K562 (cell line): ENCODE data around the gene MLANA. TPM values are rescaled to one million over a fixed set of nuclear protein-coding genes. Genes with fewer than 3 reads are reported as not detected.

Experiments used
- ATAC-seq: fragments of 200-7000 bp; cut with Tn5 transposase; 3 replicates; pipeline ENCODE4 v1.9.1; 2020; ENCODE audit warnings: moderate library complexity
- BruUV-seq: library from RNA; stranded (reverse); fragments of 400-500 nt; replicated peaks from 2 replicates; lab custom pipeline; 2021; lab: Mats Ljungman, UMichigan
- CTCF ChIA-PET: fragments of 300-600 bp; formaldehyde crosslinking; extraction: SDS; loops from one replicate; lab custom pipeline; 2021; ENCODE audit warnings: low intra/inter-chr PET ratio; lab: Yijun Ruan, JAX
- POLR2A ChIA-PET: fragments of 300-600, 350-650 bp; sonication (Branson Sonifier 250); formaldehyde crosslinking; extraction: SDS; loops from one replicate; lab custom pipeline; 2021; ENCODE audit warnings: antibody characterized with exemption, inconsistent platforms; lab: Yijun Ruan, JAX
- DNase-seq, 4 experiments: peaks; one replicate each; pipeline versions ENCODE4 v3.0.0 to v3.0.0-alpha.2; 2011 to 2018; ENCODE audit warnings: low spot score in 3 of 4, mixed read lengths in 3 of 4; ENCODE audit errors: extremely low read depth in 1 of 4
- FAIRE-seq: peaks from 2 replicates; lab custom pipeline; 2011; peaks lifted over from hg19 to GRCh38; lab: Jason Lieb, UNC
- H2AFZ ChIP-seq: 2 replicates; pipeline ENCODE4 v1.6.0; 2011; ENCODE audit warnings: low read depth, low read length, control low read depth, inconsistent platforms
- H3K27ac ChIP-seq: fragments of 200-600 bp; 3 replicates; pipeline ENCODE4 v1.8.0; 2011; ENCODE audit warnings: low read depth, mild to moderate bottlenecking, control low read depth, inconsistent platforms, low read length, moderate library complexity, mixed read lengths; ENCODE audit errors: extremely low read depth
- H3K27me3 ChIP-seq, 2 experiments: fragments of 300-600 bp in 1 of 2; 2 replicates in 1 of 2; 3 replicates in 1 of 2; pipeline versions ENCODE4 v1.6.0 to v1.8.0; 2011; ENCODE audit warnings: inconsistent platforms in 2 of 2, low read length in 2 of 2, mild to moderate bottlenecking in 1 of 2, mixed read lengths in 1 of 2, moderate library complexity in 1 of 2; ENCODE audit not compliant: control insufficient read depth in 2 of 2, insufficient read depth in 2 of 2
- H3K36me3 ChIP-seq: fragments of 300-600 bp; 3 replicates; pipeline ENCODE4 v1.8.0; 2011; ENCODE audit warnings: mild to moderate bottlenecking, low read length, inconsistent platforms; ENCODE audit not compliant: control insufficient read depth, insufficient read depth
- H3K4me1 ChIP-seq, 2 experiments: fragments of 200-600 bp in 1 of 2; replicated peaks in 1 of 2; 2 replicates in 1 of 2; 3 replicates in 1 of 2; pipeline versions ENCODE4 v1.5.1 to v1.8.0; 2011; ENCODE audit warnings: inconsistent platforms in 2 of 2, low read length in 2 of 2, mild to moderate bottlenecking in 1 of 2, mixed read lengths in 1 of 2, moderate library complexity in 1 of 2; ENCODE audit not compliant: control insufficient read depth in 2 of 2, insufficient read depth in 2 of 2
- H3K4me2 ChIP-seq: 2 replicates; pipeline ENCODE4 v1.6.1; 2011; ENCODE audit warnings: low read length, control low read depth, inconsistent platforms, mixed read lengths; ENCODE audit not compliant: insufficient read depth
- H3K4me3 ChIP-seq: fragments of 200-600 bp; sonication (generic), shearing (Covaris generic); 2 replicates; pipeline ENCODE4 v1.5.1; 2016; ENCODE audit warnings: control low read depth, inconsistent platforms
- H3K79me2 ChIP-seq: fragments of 200-600 bp; 3 replicates; pipeline ENCODE4 v1.8.0; 2011; ENCODE audit warnings: low read length, inconsistent platforms; ENCODE audit not compliant: control insufficient read depth, insufficient read depth
- H3K9ac ChIP-seq, 2 experiments: 2 replicates each; pipeline versions ENCODE4 v1.6.0 to v1.6.1; 2011; ENCODE audit warnings: low read depth in 2 of 2, low read length in 2 of 2, control low read depth in 1 of 2, inconsistent platforms in 1 of 2, mild to moderate bottlenecking in 1 of 2, mixed read lengths in 1 of 2; ENCODE audit not compliant: insufficient read depth in 1 of 2
- H3K9me1 ChIP-seq: one replicate; pipeline ENCODE4 v1.6.0; 2011; ENCODE audit warnings: inconsistent platforms, mild to moderate bottlenecking, low read length, moderate library complexity; ENCODE audit not compliant: control insufficient read depth, insufficient read depth
- H3K9me3 ChIP-seq: replicated peaks from 2 replicates; pipeline ENCODE4 v1.5.1; 2011; ENCODE audit warnings: low read depth, low read length, inconsistent platforms; ENCODE audit not compliant: control insufficient read depth, insufficient read depth
- H4K20me1 ChIP-seq: replicated peaks from 2 replicates; pipeline ENCODE4 v1.6.1; 2011; ENCODE audit warnings: low read length, inconsistent platforms, mixed read lengths; ENCODE audit not compliant: control insufficient read depth, insufficient read depth
- BCL6 ChIP-seq: fragments of 250-450 bp; sonication (Bioruptor Pico); IDR thresholded peaks from 2 replicates; pipeline ENCODE4 v1.4.0; 2020
- CTBP1 ChIP-seq: fragments of 450-650 bp; IDR thresholded peaks from 2 replicates; pipeline ENCODE4 v1.6.1; 2016; ENCODE audit warnings: borderline replicate concordance
- CTCF ChIP-seq, 3 experiments: IDR thresholded peaks in 2 of 3; conservative IDR thresholded peaks in 1 of 3; 2 replicates each; pipeline ENCODE4 v1.5.1; 2011 to 2012; ENCODE audit warnings: low read length in 3 of 3, mild to moderate bottlenecking in 3 of 3, control low read depth in 2 of 3, improper control_type of control experiment in 1 of 3, inconsistent platforms in 1 of 3, low read depth in 1 of 3, mixed read lengths in 1 of 3, moderate library complexity in 1 of 3; ENCODE audit not compliant: insufficient read depth in 2 of 3
- FOXK1 ChIP-seq: sonication (generic); formaldehyde crosslinking; IDR thresholded peaks from 2 replicates; pipeline ENCODE4 v1.8.0; 2022; ENCODE audit warnings: missing genetic modification reagents, mild to moderate bottlenecking, borderline replicate concordance
- HNRNPLL ChIP-seq: fragments of 200-400 bp; formaldehyde crosslinking; IDR thresholded peaks from 2 replicates; pipeline ENCODE4 v1.6.1; 2017; ENCODE audit warnings: low read length, low read depth, mild to moderate bottlenecking; ENCODE audit not compliant: poor library complexity, severe bottlenecking
- KDM2B ChIP-seq: fragments of 250-450 bp; sonication (Bioruptor Pico); IDR thresholded peaks from 2 replicates; pipeline ENCODE4 v1.8.0; 2021; ENCODE audit warnings: mild to moderate bottlenecking, moderate library complexity
- KDM4B ChIP-seq, 2 experiments: fragments of 450-650 bp in 1 of 2; sonication (generic) in 1 of 2; IDR thresholded peaks; 2 replicates each; pipeline ENCODE4 v1.6.1; 2016 to 2017; ENCODE audit warnings: borderline replicate concordance in 2 of 2, antibody characterized with exemption in 1 of 2, low read depth in 1 of 2, mild to moderate bottlenecking in 1 of 2
- NCOR1 ChIP-seq: fragments of 450-650 bp; IDR thresholded peaks from 2 replicates; pipeline ENCODE4 v1.6.1; 2016; ENCODE audit warnings: mild to moderate bottlenecking, moderate library complexity
- NFIC ChIP-seq: fragments of 450-650 bp; IDR thresholded peaks from 2 replicates; pipeline ENCODE4 v1.6.1; 2017; ENCODE audit warnings: mild to moderate bottlenecking, inconsistent platforms
- PHTF2 ChIP-seq: fragments of 250-450 bp; sonication (Bioruptor Pico); IDR thresholded peaks from 2 replicates; pipeline ENCODE4 v1.5.0; 2021; ENCODE audit warnings: mild to moderate bottlenecking
- SAP30 ChIP-seq: fragments of 200-600 bp; sonication (generic); IDR thresholded peaks from 2 replicates; pipeline ENCODE4 v1.6.1; 2012; ENCODE audit warnings: borderline replicate concordance, low read depth, mild to moderate bottlenecking, moderate library complexity, low read length, control low read depth, inconsistent platforms; ENCODE audit not compliant: insufficient read depth, poor library complexity, severe bottlenecking
- TCF7L2 ChIP-seq: fragments of 150-350 bp; IDR thresholded peaks from 2 replicates; pipeline ENCODE4 v1.6.1; 2016; ENCODE audit warnings: low read depth, mild to moderate bottlenecking, low read length, moderate library complexity
- ZNF217 ChIP-seq: sonication (generic); formaldehyde crosslinking; IDR thresholded peaks from 2 replicates; pipeline ENCODE4 v1.8.0; 2022; ENCODE audit warnings: mild to moderate bottlenecking, missing genetic modification reagents
- ZNF263 ChIP-seq: sonication (generic); formaldehyde crosslinking; IDR thresholded peaks from 2 replicates; pipeline ENCODE4 v1.8.0; 2022; ENCODE audit warnings: mild to moderate bottlenecking, missing genetic modification reagents, borderline replicate concordance
- ZSCAN29 ChIP-seq: fragments of 450-650 bp; IDR thresholded peaks from 2 replicates; pipeline ENCODE4 v1.6.1; 2017
- WGBS: fragments of 100-300 bp; shearing (Covaris generic); methylation state at CpG from one replicate; pipeline ENCODE4 v1.1.6; 2016; ENCODE audit warnings: low coverage, mixed read lengths; ENCODE audit not compliant: insufficient coverage; ENCODE audit errors: missing lambda C conversion rate; 5-methylcytosine and 5-hydroxymethylcytosine counted together
- in situ Hi-C: fragments of 300-500 bp; cut with MboI; formaldehyde crosslinking; loops from 4 replicates; pipeline ENCODE4 v1.15.0; 2018; ENCODE audit warnings: inconsistent platforms, mixed read lengths
- intact Hi-C: fragments of 100-400 bp; cut with micrococcal nuclease; formaldehyde crosslinking; loops from 2 replicates; pipeline ENCODE4 v1.14.2; 2022
- polyA plus RNA-seq, 8 experiments: library from polyadenylated mRNA; depleted of rRNA in 4 of 8; stranded (reverse) in 5 of 8; unstranded in 3 of 8; fragments of >200 nt; fragmentation: Nextera tagmentation in 2 of 8; fragmentation: Illumina TruSeq in 1 of 8; extraction: Ambion mirVana in 2 of 8; extraction: Trizol in 1 of 8; gene quantifications; 2 replicates each; pipeline versions ENCODE4 v1.2.1 to v1.2.3, GENCODE V29; 2011 to 2014; ENCODE audit warnings: inconsistent platforms in 1 of 8, missing spikeins in 1 of 8
- total RNA-seq, 7 experiments: library from RNA; depleted of rRNA in 6 of 7; stranded (reverse); fragments of >200 nt in 6 of 7; fragmentation: Illumina TruSeq in 2 of 7; extraction: Trizol in 2 of 7; gene quantifications; 2 replicates each; pipeline versions ENCODE4 v1.2.1 to v1.2.3, GENCODE V29; 2011 to 2021; ENCODE audit warnings: low replicate concordance in 1 of 7

Gene MLANA
- total and polyA plus RNA-seq, 9 of the 15 experiments (the other 6 are each of a cell fraction or from before 2014, with no cell fraction given) = not detected

- ChIA-PET POLR2A (interaction anchor here (0.6 kb wide), 1 partner anchor 660 kb away, joined by 3 read pairs; no protein-coding TSS in a partner anchor), CTCF (no interaction called here)
- no peak overlapping the region for H3K4me2 ChIP-seq
- no peak overlapping the region for H3K9ac ChIP-seq
- FAIRE-seq (no peak), DNase-seq (no peak), ATAC-seq (no peak)
- no peak overlapping the region for H3K27ac ChIP-seq
- H3K79me2 ChIP-seq = no peaks in the 10 kb centered on the region
- in situ Hi-C loops (no loop called here), intact Hi-C loops (no loop called here)
- H3K9me1 ChIP-seq = no peaks in the 10 kb centered on the region
- WGBS = 50% methylated on average over 2 of the region's 3 CpGs
- no TSS peak for BruUV-seq
- H2AFZ ChIP-seq = no peak overlapping the region
- H3K27me3 ChIP-seq = no peaks in the 10 kb centered on the region
- no peaks in the 10 kb centered on the region for H3K9me3 ChIP-seq
- TF ChIP-seq ZSCAN29 (no peak), KDM4B (IDR thresholded peaks at IDR 0.05; ENCODE audit: borderline replicate concordance in 2 of 2, low read depth in 1 of 2) (no peak), BCL6 (CRISPR knock-in tag) (no peak), KDM2B (CRISPR knock-in tag) (no peak), CTBP1 (no peak)
- peaks cover 20% of the 10 kb centered on the region; the same call in 2 of the 3 replicates for H3K36me3 ChIP-seq
- H3K4me3 ChIP-seq = no peak overlapping the region
- H3K4me1 ChIP-seq = no peaks in the 10 kb centered on the region
- H4K20me1 ChIP-seq = no peaks in the 10 kb centered on the region
These were observed 27.2 kb downstream of the MLANA start for GRCh38 chr9:5917888-5918287.

DNA sequence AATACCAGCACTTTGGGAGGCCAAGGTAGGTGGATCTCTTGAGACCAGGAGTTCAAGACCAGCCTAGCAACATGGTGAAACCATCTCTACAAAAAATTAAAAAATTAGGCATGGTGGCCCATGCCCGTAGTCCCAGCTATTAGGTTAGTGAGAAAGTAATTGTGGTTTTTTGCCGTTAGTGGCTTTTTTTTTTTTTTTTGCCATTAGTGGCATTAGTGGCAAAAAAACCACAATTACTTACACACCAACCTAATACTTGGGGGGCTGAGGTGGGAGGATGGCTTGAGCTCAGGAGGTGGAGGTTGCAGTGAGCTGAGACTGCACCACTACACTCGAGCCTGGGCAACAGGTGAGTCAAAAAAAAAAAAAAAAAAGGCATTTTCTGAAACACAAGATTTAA is 27.8 kb downstream of the MLANA start:
- ATAC-seq (no peak), FAIRE-seq (no peak), DNase-seq (no peak)
- Histone ChIP-seq H4K20me1 (no peaks in the 10 kb centered on the region), H3K4me3 (no peak overlapping the region), H3K27me3 (no peaks in the 10 kb centered on the region), H3K79me2 (no peaks in the 10 kb centered on the region), H3K9me1 (no peaks in the 10 kb centered on the region), H3K9ac (no peak overlapping the region), H2AFZ (no peak overlapping the region), H3K4me2 (no peak overlapping the region), H3K27ac (no peak overlapping the region), H3K4me1 (no peaks in the 10 kb centered on the region), H3K36me3 (peaks cover 23% of the 10 kb centered on the region), H3K9me3 (no peaks in the 10 kb centered on the region)
- CTCF ChIA-PET = no interaction called here
- POLR2A ChIA-PET = no interaction called here
- in situ Hi-C loops (no loop called here), intact Hi-C loops (no loop called here)
- BruUV-seq = no TSS peak
- TF ChIP-seq FOXK1 (CRISPR knock-in tag) (no peak), ZNF263 (CRISPR knock-in tag) (no peak), CTCF (IDR thresholded peaks at IDR 0.05 in 2 of 3, conservative IDR thresholded peaks at IDR 0.05 in 1 of 3; ENCODE audit: insufficient read depth in 2 of 3, low read depth in 1 of 3, low read length in 3 of 3) (no peak), HNRNPLL (no peak), NFIC (no peak), TCF7L2 (no peak), NCOR1 (no peak), PHTF2 (no peak), ZNF217 (CRISPR knock-in tag) (no peak), SAP30 (no peak)
- WGBS = 89% methylated on average over 1 of the region's 3 CpGs
